Placental epithelial cell (primary cell): ENCODE measurements around the gene FAM98C. TPM values are rescaled to one million over a fixed set of nuclear protein-coding genes. Genes with fewer than 3 reads are reported as not detected.

ENCODE experiments used
- total RNA-seq: library from RNA; depleted of rRNA; stranded (reverse); fragments of >200 nt; gene quantifications from 2 replicates; pipeline ENCODE4 v1.2.3, GENCODE V29; 2012

The FAM98C gene
- total RNA-seq = 13.7 and 16.8 TPM in 2 replicates

GRCh38 chr19:38402967-38403674, at the start of gene FAM98C:
Gene FAM98C, plus strand, starts transcription at chr19:38403093. Its CDS starts 61 bp downstream, at chr19:38403154.

GRCh38 chr19:38374332-38375097, 28.4 kb upstream of the FAM98C start, which contains the start of gene PSMD8:
Gene PSMD8, plus strand, starts transcription at chr19:38374571. Its CDS starts 31 bp downstream, at chr19:38374602.

GRCh38 chr19:38387550-38388348, 15.1 kb upstream of the FAM98C start, which contains the start of gene GGN:
Gene GGN, minus strand, starts transcription at chr19:38388034. Its CDS starts 773 bp downstream, at chr19:38387261.

GRCh38 chr19:38388349-38389100, 14.4 kb upstream of the FAM98C start, which contains the start of gene SPRED3:
Gene SPRED3, plus strand, starts transcription at chr19:38388697. Its CDS starts 1,606 bp downstream, at chr19:38390303.

GRCh38 chr19:38425810-38426466, 23.0 kb downstream of the FAM98C start, which contains the start of gene RASGRP4:
Gene RASGRP4, minus strand, starts transcription at chr19:38426219. Its CDS starts 128 bp downstream, at chr19:38426091.

GRCh38 chr19:38433268-38433733, 30.4 kb downstream of the FAM98C start, which contains the start of gene RYR1:
Gene RYR1, plus strand, starts transcription at chr19:38433691. Its CDS starts 139 bp downstream, at chr19:38433830.

Other genes with a start within 250 kb of the FAM98C start
- under 0.01 and 1.3 TPM in 2 replicates for gene DPF1, start 178.9 kb upstream of the FAM98C start, total RNA-seq
- gene PPP1R14A, start 146.7 kb upstream of the FAM98C start, total RNA-seq = not detected in 2 replicates
- gene SPINT2, start 138.5 kb upstream of the FAM98C start, total RNA-seq = 283 and 364 TPM in 2 replicates
- 137 and 144 TPM in 2 replicates for gene C19orf33, start 98.8 kb upstream of the FAM98C start, total RNA-seq
- gene YIF1B, start 87.1 kb upstream of the FAM98C start, total RNA-seq = 34.5 and 100 TPM in 2 replicates
- 20.0 and 23.0 TPM in 2 replicates for gene KCNK6, start 83.2 kb upstream of the FAM98C start, total RNA-seq
- 1.6 and 1.7 TPM in 2 replicates for gene CATSPERG, start 67.3 kb upstream of the FAM98C start, total RNA-seq
- gene PSMD8, start 28.5 kb upstream of the FAM98C start, total RNA-seq = 162 and 390 TPM in 2 replicates
- 0.43 and 0.79 TPM in 2 replicates for gene GGN, start 15.1 kb upstream of the FAM98C start, total RNA-seq
- gene SPRED3, start 14.4 kb upstream of the FAM98C start, total RNA-seq = 0.22 and 0.79 TPM in 2 replicates
- not detected in 2 replicates for gene RASGRP4, start 23.1 kb downstream of the FAM98C start, total RNA-seq
- gene RYR1, start 30.6 kb downstream of the FAM98C start, total RNA-seq = under 0.01 and 0.11 TPM in 2 replicates
- gene MAP4K1, start 214.9 kb downstream of the FAM98C start, total RNA-seq = 0.22 TPM in 1 of 2 replicates, not detected in the other
- gene EIF3K, start 216.1 kb downstream of the FAM98C start, total RNA-seq = 271 and 636 TPM in 2 replicates
- 222 and 933 TPM in 2 replicates for gene ACTN4, start 244.6 kb downstream of the FAM98C start, total RNA-seq